Measurements from ENCODE around the gene GALM. TPM values are rescaled to one million over a fixed set of nuclear protein-coding genes. Genes with fewer than 3 reads are reported as not detected.
A peak's percentile ranks its signal among the peaks of the same experiment; 100 is the strongest.

Gene GALM
- total RNA-seq, 1 experiment from 2014 or later, result 48.7 TPM

- DNase-seq, result no peak
- Mint-ChIP-seq H3K27me3 (ENCODE audit: insufficient read depth, unreplicated experiment) (no peaks in the 10 kb centered on the region), H3K36me3 (ENCODE audit: insufficient read depth, unreplicated experiment) (peaks cover 95% of the 10 kb centered on the region), H3K4me1 (ENCODE audit: low read depth, unreplicated experiment) (no peaks in the 10 kb centered on the region), H3K4me3 (ENCODE audit: unreplicated experiment) (no peak overlapping the region), H3K27ac (ENCODE audit: unreplicated experiment) (no peak overlapping the region), H3K9me3 (ENCODE audit: unreplicated experiment) (peaks cover 16% of the 10 kb centered on the region)
- TF ChIP-seq CTCF (IDR thresholded peaks at IDR 0.05; ENCODE audit: insufficient read depth in 1 of 2, low read depth in 1 of 2, low read length in 1 of 2, severe bottlenecking in 1 of 2, unreplicated experiment in 1 of 2), result no peak
- Histone ChIP-seq H3K4me1 (no peaks in the 10 kb centered on the region; the same call in 1 of the 2 replicates), H3K36me3 (ENCODE audit: control insufficient read depth, insufficient read depth, low read length) (no peaks in the 10 kb centered on the region; the same call in 1 of the 2 replicates), H3K4me3 (ENCODE audit: low read depth, low read length) (no peak overlapping the region), H3K27me3 (replicated peaks; ENCODE audit: control insufficient read depth, insufficient read depth, low read length) (no peaks in the 10 kb centered on the region), H3K9me3 (no peaks in the 10 kb centered on the region)
- POLR2A ChIA-PET, result interaction anchor here (1.4 kb wide), 1 partner anchor 12 kb away, joined by 8 read pairs; the partner anchor contains the start of gene SRSF7
- intact Hi-C loops (cut with micrococcal nuclease; ENCODE audit: unreplicated experiment), result no loop called here
- no TSS peak for BruUV-seq (replicated peaks)
- CTCF ChIA-PET, result interaction anchor here (0.6 to 0.7 kb wide), 2 partner anchors 53 to 186 kb away, joined by 3 read pairs; no protein-coding TSS in a partner anchor
Observed at GRCh38 chr2:38739524-38739923, 73.6 kb downstream of the GALM start.

- no TSS peak for BruUV-seq (replicated peaks)
- POLR2A ChIA-PET, result interaction anchor here (1.4 kb wide), 1 partner anchor 10 kb away, joined by 16 read pairs; the partner anchor contains the start of gene SRSF7
Observed at GRCh38 chr2:38740851-38741731, 75.2 kb downstream of the GALM start.

More at GRCh38 chr2:38740851-38741731, 75.2 kb downstream of the GALM start:
- H3K36me3 ChIP-seq (ENCODE audit: control insufficient read depth, insufficient read depth, low read length), result no peaks in the 10 kb centered on the region; the same call in none of the 2 replicates
- H3K27ac Mint-ChIP-seq (ENCODE audit: unreplicated experiment), result no peak overlapping the region
- CTCF ChIA-PET, result interaction anchor here (0.7 kb wide), 1 partner anchor 9 kb away, joined by 3 read pairs; no protein-coding TSS in a partner anchor
- peak in 1 of 2 experiments; percentile 49 for DNase-seq
- no peak overlapping the region for H3K4me3 ChIP-seq (ENCODE audit: low read depth, low read length)
- H3K27me3 Mint-ChIP-seq (ENCODE audit: insufficient read depth, unreplicated experiment), result no peaks in the 10 kb centered on the region
- H3K27me3 ChIP-seq (replicated peaks; ENCODE audit: control insufficient read depth, insufficient read depth, low read length), result no peaks in the 10 kb centered on the region
- intact Hi-C loops (cut with micrococcal nuclease; ENCODE audit: unreplicated experiment), result loop anchor here (5.0 kb wide), 2 partner anchors 139 to 204 kb away; partner anchors contain the start of gene HNRNPLL
- H3K9me3 ChIP-seq, result no peaks in the 10 kb centered on the region
- H3K4me1 Mint-ChIP-seq (ENCODE audit: low read depth, unreplicated experiment), result peaks cover 3% of the 10 kb centered on the region
- peaks cover 100% of the 10 kb centered on the region for H3K36me3 Mint-ChIP-seq (ENCODE audit: insufficient read depth, unreplicated experiment)
- H3K4me3 Mint-ChIP-seq (ENCODE audit: unreplicated experiment), result no peak overlapping the region
- H3K4me1 ChIP-seq, result peaks cover 5% of the 10 kb centered on the region
- H3K9me3 Mint-ChIP-seq (ENCODE audit: unreplicated experiment), result peaks cover 16% of the 10 kb centered on the region
- TF ChIP-seq CTCF (IDR thresholded peaks at IDR 0.05; ENCODE audit: insufficient read depth in 1 of 2, low read depth in 1 of 2, low read length in 1 of 2, severe bottlenecking in 1 of 2, unreplicated experiment in 1 of 2), result peak; percentile 33 to 56
